ENCODE data around the gene RTN4R. TPM values are rescaled to one million over a fixed set of nuclear protein-coding genes. Genes with fewer than 3 reads are reported as not detected.

RTN4R gene
- total and polyA plus RNA-seq, 9 of the 15 experiments (the other 6 are each of a cell fraction or from before 2014, with no cell fraction given), result 0.04 to 2.8 (median 1.4) TPM; not detected in 3

DNA sequence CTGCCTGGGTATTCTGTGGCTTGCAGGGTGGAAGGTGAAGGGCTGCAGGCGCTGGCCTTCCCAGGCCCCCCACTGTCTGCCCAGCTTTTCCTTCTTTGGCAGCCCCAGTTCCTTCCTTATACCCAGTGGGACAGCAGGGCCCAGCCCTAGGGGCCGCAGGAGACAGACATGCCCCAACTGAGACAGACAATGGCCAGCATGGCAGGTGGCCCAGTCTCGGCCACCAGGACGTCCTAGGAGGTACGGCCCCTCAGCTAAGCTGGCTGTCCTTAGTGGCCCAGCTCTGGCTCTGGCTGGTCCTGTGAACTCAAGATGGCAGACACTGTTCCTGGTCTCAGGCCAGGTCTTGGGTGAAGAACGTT lies 35.9 kb downstream of the RTN4R start (continued):
- TF ChIP-seq, protein P1, sequence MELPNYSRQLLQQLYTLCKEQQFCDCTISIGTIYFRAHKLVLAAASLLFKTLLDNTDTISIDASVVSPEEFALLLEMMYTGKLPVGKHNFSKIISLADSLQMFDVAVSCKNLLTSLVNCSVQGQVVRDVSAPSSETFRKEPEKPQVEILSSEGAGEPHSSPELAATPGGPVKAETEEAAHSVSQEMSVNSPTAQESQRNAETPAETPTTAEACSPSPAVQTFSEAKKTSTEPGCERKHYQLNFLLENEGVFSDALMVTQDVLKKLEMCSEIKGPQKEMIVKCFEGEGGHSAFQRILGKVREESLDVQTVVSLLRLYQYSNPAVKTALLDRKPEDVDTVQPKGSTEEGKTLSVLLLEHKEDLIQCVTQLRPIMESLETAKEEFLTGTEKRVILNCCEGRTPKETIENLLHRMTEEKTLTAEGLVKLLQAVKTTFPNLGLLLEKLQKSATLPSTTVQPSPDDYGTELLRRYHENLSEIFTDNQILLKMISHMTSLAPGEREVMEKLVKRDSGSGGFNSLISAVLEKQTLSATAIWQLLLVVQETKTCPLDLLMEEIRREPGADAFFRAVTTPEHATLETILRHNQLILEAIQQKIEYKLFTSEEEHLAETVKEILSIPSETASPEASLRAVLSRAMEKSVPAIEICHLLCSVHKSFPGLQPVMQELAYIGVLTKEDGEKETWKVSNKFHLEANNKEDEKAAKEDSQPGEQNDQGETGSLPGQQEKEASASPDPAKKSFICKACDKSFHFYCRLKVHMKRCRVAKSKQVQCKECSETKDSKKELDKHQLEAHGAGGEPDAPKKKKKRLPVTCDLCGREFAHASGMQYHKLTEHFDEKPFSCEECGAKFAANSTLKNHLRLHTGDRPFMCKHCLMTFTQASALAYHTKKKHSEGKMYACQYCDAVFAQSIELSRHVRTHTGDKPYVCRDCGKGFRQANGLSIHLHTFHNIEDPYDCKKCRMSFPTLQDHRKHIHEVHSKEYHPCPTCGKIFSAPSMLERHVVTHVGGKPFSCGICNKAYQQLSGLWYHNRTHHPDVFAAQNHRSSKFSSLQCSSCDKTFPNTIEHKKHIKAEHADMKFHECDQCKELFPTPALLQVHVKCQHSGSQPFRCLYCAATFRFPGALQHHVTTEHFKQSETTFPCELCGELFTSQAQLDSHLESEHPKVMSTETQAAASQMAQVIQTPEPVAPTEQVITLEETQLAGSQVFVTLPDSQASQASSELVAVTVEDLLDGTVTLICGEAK (IDR thresholded peaks at IDR 0.05), result no peak
- TF ChIP-seq, protein P1 (CRISPR knock-in tag; IDR thresholded peaks at IDR 0.05), result peak; percentile 7
- TF ChIP-seq ZNF184 (CRISPR knock-in tag; IDR thresholded peaks at IDR 0.05), result no peak
- TF ChIP-seq, protein P2, sequence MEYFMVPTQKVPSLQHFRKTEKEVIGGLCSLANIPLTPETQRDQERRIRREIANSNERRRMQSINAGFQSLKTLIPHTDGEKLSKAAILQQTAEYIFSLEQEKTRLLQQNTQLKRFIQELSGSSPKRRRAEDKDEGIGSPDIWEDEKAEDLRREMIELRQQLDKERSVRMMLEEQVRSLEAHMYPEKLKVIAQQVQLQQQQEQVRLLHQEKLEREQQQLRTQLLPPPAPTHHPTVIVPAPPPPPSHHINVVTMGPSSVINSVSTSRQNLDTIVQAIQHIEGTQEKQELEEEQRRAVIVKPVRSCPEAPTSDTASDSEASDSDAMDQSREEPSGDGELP (CRISPR knock-in tag; IDR thresholded peaks at IDR 0.05; ENCODE audit: borderline replicate concordance), result no peak

All from K562 (cell line).